ENCODE data around the gene GORASP1. TPM values are rescaled to one million over a fixed set of nuclear protein-coding genes. Genes with fewer than 3 reads are reported as not detected.

The GORASP1 gene
- 10 to 100 TPM; 35.3 to 52.5 (median 42.3) TPM for total RNA-seq
- polyA plus RNA-seq, result 10 to 100 TPM; 19.9 to 43.3 TPM
- long read RNA-seq, donor 1, transcript GORASP1-201 (9 exons, 3,722 nt), result major isoform, 16 of 40 reads
- long read RNA-seq, donor 1, partial matches to known transcripts, result 8 of 40 reads
- long read RNA-seq, donor 1, other reads (novel, unspliced or antisense), result 15 of 40 reads
- long read RNA-seq, donor 2, transcript GORASP1-201 (9 exons, 3,722 nt), result major isoform, 92 of 166 reads
- long read RNA-seq, donor 2, transcript GORASP1-206 (6 exons, 2,523 nt), result minor isoform, 6 of 166 reads
- long read RNA-seq, donor 2, partial matches to known transcripts, result 24 of 166 reads
- long read RNA-seq, donor 2, other reads (novel, unspliced or antisense), result 35 of 166 reads
- long read RNA-seq, donor 3, transcript GORASP1-201 (9 exons, 3,722 nt), result major isoform, 21 of 53 reads
- long read RNA-seq, donor 3, partial matches to known transcripts, result 9 of 53 reads
- long read RNA-seq, donor 3, other reads (novel, unspliced or antisense), result 18 of 53 reads

DNA sequence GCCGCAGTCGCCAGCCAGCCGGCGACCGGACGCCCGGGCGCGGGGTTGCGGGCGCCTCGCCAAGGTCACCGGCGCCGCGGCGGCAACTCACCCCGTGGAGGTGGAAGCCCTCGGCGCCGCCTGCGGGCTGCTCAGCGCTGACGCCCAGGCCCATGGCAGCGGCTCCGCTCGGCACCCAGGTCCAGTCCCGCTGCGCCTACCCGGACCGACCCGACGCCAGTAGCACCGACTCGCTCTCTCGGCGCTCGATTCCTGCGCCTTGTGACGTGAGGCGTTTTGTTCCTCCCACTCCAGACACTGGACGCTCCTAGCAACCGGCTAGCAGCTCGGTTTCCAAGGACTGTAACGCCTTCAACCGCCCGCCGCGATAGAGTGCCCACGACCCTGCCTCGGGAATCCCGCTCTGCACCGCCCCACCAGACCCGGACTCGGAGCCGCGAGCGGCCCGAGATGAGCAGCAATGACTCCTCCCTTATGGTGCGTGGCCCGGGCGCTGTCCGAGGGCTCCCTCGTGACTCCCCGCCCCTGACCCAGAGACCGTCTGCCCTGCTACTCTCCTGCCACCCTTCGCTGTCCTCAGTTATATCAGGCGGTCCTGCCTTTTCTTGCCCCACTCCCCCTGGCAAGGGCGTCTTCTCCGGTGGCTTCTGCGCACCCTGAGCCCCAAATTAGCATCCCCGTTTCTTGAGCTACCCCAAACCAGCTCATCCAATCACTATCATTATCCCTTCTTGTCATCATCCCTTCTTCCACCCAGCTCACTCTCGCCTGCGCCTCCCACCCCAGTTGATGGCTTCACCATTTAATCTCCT lies at the start of gene GORASP1, which contains the start of gene TTC21A:
Gene GORASP1 (minus strand): TSS at position 240 of the 812 bp plus-strand sequence. CDS start 86 bp downstream, at position 154.
Gene TTC21A (plus strand): TSS at position 293 of the 812 bp plus-strand sequence. CDS start 158 bp downstream, at position 451.
- 1 to 3% (median 1%) methylated on average over 17 to 74 of the region's 74 CpGs for WGBS, 4 donors
- Histone ChIP-seq H3K27ac (peak within 1 kb of the TSS; percentile 92 to 99 (median 96)), H3K27me3 (no peaks in the 10 kb centered on the region), H3K9me3 (no peaks in the 10 kb centered on the region), H3K4me3 (peak within 1 kb of the TSS; percentile 64 to 99 (median 94)), H3K4me1 (peaks cover 6 to 49% (median 40%) of the 10 kb centered on the region in 12 donors), H3K36me3 (peaks cover 0 to 6% (median 0%) of the 10 kb centered on the region in 9 donors)
- TF ChIP-seq, protein P1, sequence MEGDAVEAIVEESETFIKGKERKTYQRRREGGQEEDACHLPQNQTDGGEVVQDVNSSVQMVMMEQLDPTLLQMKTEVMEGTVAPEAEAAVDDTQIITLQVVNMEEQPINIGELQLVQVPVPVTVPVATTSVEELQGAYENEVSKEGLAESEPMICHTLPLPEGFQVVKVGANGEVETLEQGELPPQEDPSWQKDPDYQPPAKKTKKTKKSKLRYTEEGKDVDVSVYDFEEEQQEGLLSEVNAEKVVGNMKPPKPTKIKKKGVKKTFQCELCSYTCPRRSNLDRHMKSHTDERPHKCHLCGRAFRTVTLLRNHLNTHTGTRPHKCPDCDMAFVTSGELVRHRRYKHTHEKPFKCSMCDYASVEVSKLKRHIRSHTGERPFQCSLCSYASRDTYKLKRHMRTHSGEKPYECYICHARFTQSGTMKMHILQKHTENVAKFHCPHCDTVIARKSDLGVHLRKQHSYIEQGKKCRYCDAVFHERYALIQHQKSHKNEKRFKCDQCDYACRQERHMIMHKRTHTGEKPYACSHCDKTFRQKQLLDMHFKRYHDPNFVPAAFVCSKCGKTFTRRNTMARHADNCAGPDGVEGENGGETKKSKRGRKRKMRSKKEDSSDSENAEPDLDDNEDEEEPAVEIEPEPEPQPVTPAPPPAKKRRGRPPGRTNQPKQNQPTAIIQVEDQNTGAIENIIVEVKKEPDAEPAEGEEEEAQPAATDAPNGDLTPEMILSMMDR (IDR thresholded peaks at IDR 0.05), result no peak
- TF ChIP-seq POLR2A (IDR thresholded peaks at IDR 0.05), result peak in 1 of 2 donors; percentile 90
- intact Hi-C loops (cut with DNase I), result loop anchor here in 6 of 10 donors (2.0 to 10.0 kb wide), 7 partner anchors 40 to 277 kb away; partner anchors contain the start of genes SLC25A38 (in 2 of the 6), SCN11A (in 1 of the 6) and WDR48 (in 1 of the 6)
- ATAC-seq (peak; percentile 82 to 94 (median 92)), DNase-seq (peak; percentile 91 to 94 (median 91))

DNA sequence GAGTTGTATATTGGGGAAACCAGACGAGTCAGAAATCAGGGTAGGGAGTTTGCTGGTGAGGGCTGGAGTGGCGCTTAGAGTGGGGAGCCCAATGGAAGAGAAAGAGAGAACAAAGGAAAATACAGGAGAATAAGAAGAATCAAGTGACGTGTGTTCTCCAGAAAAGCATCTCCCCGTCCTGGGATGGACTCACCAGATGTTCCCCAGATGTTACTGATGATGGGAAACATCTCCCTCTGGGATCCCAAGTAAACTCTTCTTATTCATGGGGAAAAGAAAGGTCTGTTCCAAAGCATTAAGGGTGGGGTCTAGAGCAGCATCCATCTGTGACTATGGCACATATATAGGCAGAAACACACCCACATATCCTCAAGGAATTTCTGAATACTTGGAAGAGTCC lies 49.0 kb upstream of the GORASP1 start:
- WGBS, 4 donors, result 68 to 78% (median 70%) methylated on average over 4 of the region's 4 CpGs
- TF ChIP-seq, protein P1 (IDR thresholded peaks at IDR 0.05), result no peak
- TF ChIP-seq POLR2A (IDR thresholded peaks at IDR 0.05), result no peak
- ATAC-seq, result no peak
- Histone ChIP-seq H3K27ac (peak overlapping the region in 6 of 12 donors; percentile 1 to 56 (median 34)), H3K27me3 (no peaks in the 10 kb centered on the region), H3K4me1 (peaks cover 0 to 23% (median 13%) of the 10 kb centered on the region in 12 donors), H3K36me3 (no peaks in the 10 kb centered on the region), H3K9me3 (no peaks in the 10 kb centered on the region), H3K4me3 (no peak overlapping the region)
- no peak for DNase-seq
- intact Hi-C loops (cut with DNase I), result no loop called here

DNA sequence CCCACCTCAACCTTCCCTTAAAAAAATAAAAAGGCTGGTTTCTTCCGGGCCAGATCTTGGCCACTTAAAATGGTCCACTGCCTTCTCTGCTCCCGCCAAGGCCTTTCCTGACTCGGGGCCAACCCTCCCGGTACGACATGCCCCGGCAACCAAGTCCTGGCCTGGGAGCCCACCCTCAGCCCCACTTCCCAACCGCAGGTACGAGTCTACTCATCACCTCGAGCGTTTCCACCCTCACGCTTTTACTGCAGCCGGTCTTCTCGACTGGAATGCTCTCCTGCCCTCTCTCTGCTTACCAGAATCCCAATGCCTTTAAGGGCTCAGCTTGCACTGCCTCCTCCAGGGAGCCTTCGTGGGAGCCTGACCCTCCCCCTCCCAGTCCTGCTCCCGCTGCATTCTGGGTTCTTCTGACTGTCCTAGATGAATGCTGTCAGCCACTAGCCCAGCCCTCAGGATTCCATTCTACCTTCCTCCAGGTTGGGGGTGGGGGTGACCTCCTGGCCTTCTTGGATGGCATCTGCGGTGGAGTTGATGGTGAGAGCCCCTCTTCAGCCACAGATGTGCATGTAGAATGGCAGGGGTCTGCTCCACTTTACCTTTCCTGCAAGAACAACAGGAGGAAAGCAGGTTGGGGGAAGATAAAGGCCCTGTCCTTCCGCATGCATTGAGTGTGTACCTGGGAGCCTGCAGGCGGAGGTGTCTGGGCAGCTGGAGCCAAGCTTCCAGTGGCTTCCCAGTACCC lies 47.0 kb upstream of the GORASP1 start:
- Histone ChIP-seq H3K27ac (peak overlapping the region; percentile 53 to 100 (median 99)), H3K27me3 (no peaks in the 10 kb centered on the region), H3K4me3 (peak overlapping the region in 5 of 12 donors; percentile 83 to 99 (median 96)), H3K9me3 (no peaks in the 10 kb centered on the region), H3K36me3 (no peaks in the 10 kb centered on the region), H3K4me1 (peaks cover 15 to 42% (median 32%) of the 10 kb centered on the region in 12 donors)
- WGBS, 4 donors, result 55 to 64% (median 58%) methylated on average over 18 of the region's 18 CpGs
- TF ChIP-seq POLR2A (IDR thresholded peaks at IDR 0.05), result no peak
- TF ChIP-seq, protein P1 (IDR thresholded peaks at IDR 0.05), result no peak
- peak in 1 of 5 donors; percentile 34 for DNase-seq
- ATAC-seq, result no peak
- intact Hi-C loops (cut with DNase I), result loop anchor here in 1 of 10 donors (2.0 kb wide), 1 partner anchor 22 kb away; no protein-coding TSS in a partner anchor
